Measurements from ENCODE around the gene POM121L2. TPM values are rescaled to one million over a fixed set of nuclear protein-coding genes. Genes with fewer than 3 reads are reported as not detected.

POM121L2 gene
- total and polyA plus RNA-seq, 8 donors, result 0.02 to 0.03 TPM; not detected in 6

- WGBS, 2 donors, result 57 to 58% methylated on average over 3 of the region's 3 CpGs
- FAIRE-seq (no peak), ATAC-seq (no peak), DNase-seq (no peak)
- Histone ChIP-seq H3K4me1 (no peaks in the 10 kb centered on the region), H3K9me3 (no peaks in the 10 kb centered on the region), H3K4me3 (no peak overlapping the region), H3K27ac (no peak overlapping the region), H3K36me3 (no peaks in the 10 kb centered on the region), H3K27me3 (peaks cover 4 to 10% (median 6%) of the 10 kb centered on the region in 4 donors)
- intact Hi-C loops (cut with DNase I), result no loop called here
- no peak for TF ChIP-seq CTCF (IDR thresholded peaks at IDR 0.05)
Measured at GRCh38 chr6:27333642-27334040, 21.6 kb upstream of the POM121L2 start.

GRCh38 chr6:27332692-27333641 lies 20.9 kb upstream of the POM121L2 start:
- FAIRE-seq, result no peak
- no peaks in the 10 kb centered on the region for H3K4me1 ChIP-seq
- no peaks in the 10 kb centered on the region for H3K36me3 ChIP-seq
- peaks cover 4 to 10% (median 6%) of the 10 kb centered on the region in 4 donors for H3K27me3 ChIP-seq
- no peaks in the 10 kb centered on the region for H3K9me3 ChIP-seq
- ATAC-seq, result peak in 2 of 4 donors; percentile 55 to 61
- no peak for TF ChIP-seq CTCF (IDR thresholded peaks at IDR 0.05)
- WGBS, 2 donors, result 7% methylated on average over 32 of the region's 32 CpGs
- DNase-seq, result peak in 1 of 6 donors; percentile 17
- peak overlapping the region in 1 of 4 donors; percentile 20 for H3K4me3 ChIP-seq
- intact Hi-C loops (cut with DNase I), result no loop called here
- H3K27ac ChIP-seq, result no peak overlapping the region

- FAIRE-seq (no peak), DNase-seq (no peak), ATAC-seq (no peak)
- Histone ChIP-seq H3K36me3 (no peaks in the 10 kb centered on the region), H3K27ac (no peak overlapping the region), H3K4me1 (no peaks in the 10 kb centered on the region), H3K27me3 (peaks cover 0 to 31% (median 9%) of the 10 kb centered on the region in 4 donors), H3K9me3 (no peaks in the 10 kb centered on the region), H3K4me3 (no peak overlapping the region)
- TF ChIP-seq CTCF (IDR thresholded peaks at IDR 0.05), result no peak
- 14 to 23% methylated on average over 1 of the region's 1 CpG for WGBS, 2 donors
- intact Hi-C loops (cut with DNase I), result no loop called here
Measured at GRCh38 chr6:27327023-27327738, 15.1 kb upstream of the POM121L2 start.

- H3K9me3 ChIP-seq, result no peaks in the 10 kb centered on the region
- H3K4me3 ChIP-seq, result no peak overlapping the region
- H3K27me3 ChIP-seq, result peaks cover 0 to 37% (median 0%) of the 10 kb centered on the region in 4 donors
- FAIRE-seq (no peak), DNase-seq (no peak), ATAC-seq (no peak)
- no peak for TF ChIP-seq CTCF (IDR thresholded peaks at IDR 0.05)
- H3K36me3 ChIP-seq, result no peaks in the 10 kb centered on the region
- 80 to 90% methylated on average over 4 of the region's 4 CpGs for WGBS, 2 donors
- H3K27ac ChIP-seq, result no peak overlapping the region
- H3K4me1 ChIP-seq, result no peaks in the 10 kb centered on the region
- intact Hi-C loops (cut with DNase I), result no loop called here
Measured at GRCh38 chr6:27321901-27322300, 9.8 kb upstream of the POM121L2 start.
